H9 (cell line): ENCODE results near the gene NFKB1. TPM values are rescaled to one million over a fixed set of nuclear protein-coding genes. Genes with fewer than 3 reads are reported as not detected.

Experiments
- DNase-seq: peaks from one replicate; pipeline ENCODE4 v3.0.0-alpha.2; 2017
- H2AFZ ChIP-seq: one replicate; pipeline ENCODE4 v1.6.1; 2013; ENCODE audit warnings: mild to moderate bottlenecking, low read length, control low read depth, moderate library complexity
- H2AK5ac ChIP-seq: 2 replicates; pipeline ENCODE4 v1.6.1; 2013; ENCODE audit warnings: low read length, control low read depth, mixed read lengths; ENCODE audit not compliant: insufficient read length
- H2BK120ac ChIP-seq: one replicate; pipeline ENCODE4 v1.6.1; 2013; ENCODE audit warnings: low read depth, mild to moderate bottlenecking, low read length, control low read depth, inconsistent platforms; ENCODE audit not compliant: poor library complexity, severe bottlenecking
- H2BK12ac ChIP-seq: 2 replicates; pipeline ENCODE4 v1.6.1; 2013; ENCODE audit warnings: low read length, control low read depth, mixed read lengths, low read depth; ENCODE audit not compliant: insufficient read length
- H2BK15ac ChIP-seq: 2 replicates; pipeline ENCODE4 v1.6.1; 2013; ENCODE audit warnings: low read depth, low read length, control low read depth
- H2BK20ac ChIP-seq: one replicate; pipeline ENCODE4 v1.6.1; 2013; ENCODE audit warnings: low read depth, mild to moderate bottlenecking, low read length, control low read depth, inconsistent platforms; ENCODE audit not compliant: poor library complexity, severe bottlenecking
- H2BK5ac ChIP-seq: 2 replicates; pipeline ENCODE4 v1.6.1; 2013; ENCODE audit warnings: low read length, control low read depth, mixed read lengths; ENCODE audit not compliant: insufficient read length
- H3K14ac ChIP-seq: 2 replicates; pipeline ENCODE4 v1.6.1; 2013; ENCODE audit warnings: low read length, control low read depth; ENCODE audit not compliant: insufficient read depth
- H3K18ac ChIP-seq: 2 replicates; pipeline ENCODE4 v1.6.1; 2013; ENCODE audit warnings: low read depth, mild to moderate bottlenecking, mixed read lengths, low read length, control low read depth; ENCODE audit not compliant: insufficient read length
- H3K23ac ChIP-seq: 2 replicates; pipeline ENCODE4 v1.6.1; 2013; ENCODE audit warnings: low read length, control low read depth, mixed read lengths, low read depth; ENCODE audit not compliant: insufficient read length
- H3K23me2 ChIP-seq: 2 replicates; pipeline ENCODE4 v1.6.1; 2013; ENCODE audit warnings: low read depth, mild to moderate bottlenecking, mixed read lengths, low read length, control low read depth; ENCODE audit not compliant: insufficient read length, poor library complexity, severe bottlenecking
- H3K27ac ChIP-seq: 2 replicates; pipeline ENCODE4 v1.5.1; 2013; ENCODE audit warnings: low read length, control low read depth, mixed read lengths, low read depth; ENCODE audit not compliant: insufficient read length
- H3K27me3 ChIP-seq: 2 replicates; pipeline ENCODE4 v1.6.1; 2013; ENCODE audit warnings: low read length, control low read depth, inconsistent platforms; ENCODE audit not compliant: insufficient read depth
- H3K4ac ChIP-seq: 2 replicates; pipeline ENCODE4 v1.6.1; 2013; ENCODE audit warnings: low read depth, mild to moderate bottlenecking, control low read depth, inconsistent platforms, low read length, moderate library complexity
- H3K4me1 ChIP-seq: 2 replicates; pipeline ENCODE4 v1.6.1; 2013; ENCODE audit warnings: low read length, control low read depth, inconsistent platforms; ENCODE audit not compliant: insufficient read depth
- H3K4me2 ChIP-seq: 2 replicates; pipeline ENCODE4 v1.6.1; 2013; ENCODE audit warnings: low read length, control low read depth, mixed read lengths; ENCODE audit not compliant: insufficient read length, insufficient read depth
- H3K56ac ChIP-seq: 2 replicates; pipeline ENCODE4 v1.6.1; 2013; ENCODE audit warnings: low read depth, mild to moderate bottlenecking, mixed read lengths, low read length, control low read depth; ENCODE audit not compliant: insufficient read length
- H3K79me1 ChIP-seq: 2 replicates; pipeline ENCODE4 v1.6.1; 2013; ENCODE audit warnings: low read depth, mild to moderate bottlenecking, moderate library complexity, low read length, control low read depth, inconsistent platforms; ENCODE audit not compliant: insufficient read depth, poor library complexity, severe bottlenecking
- H3K79me2 ChIP-seq: 2 replicates; pipeline ENCODE4 v1.6.1; 2013; ENCODE audit warnings: low read length, control low read depth, inconsistent platforms; ENCODE audit not compliant: insufficient read depth
- H3K9ac ChIP-seq: 2 replicates; pipeline ENCODE4 v1.6.1; 2013; ENCODE audit warnings: low read length, control low read depth, mixed read lengths; ENCODE audit not compliant: insufficient read length; ENCODE audit errors: extremely low read depth
- H3K9me3 ChIP-seq: one replicate; pipeline ENCODE4 v1.6.1; 2013; ENCODE audit warnings: low read depth, low read length, inconsistent platforms; ENCODE audit not compliant: control insufficient read depth
- H3T11ph ChIP-seq: one replicate; pipeline ENCODE4 v1.6.1; 2013; ENCODE audit warnings: mild to moderate bottlenecking, low read length, control low read depth, inconsistent platforms
- H4K20me1 ChIP-seq: one replicate; pipeline ENCODE4 v1.6.1; 2013; ENCODE audit not compliant: control insufficient read depth, insufficient read length, insufficient read depth
- H4K5ac ChIP-seq: 2 replicates; pipeline ENCODE4 v1.6.1; 2013; ENCODE audit warnings: low read depth, mild to moderate bottlenecking, mixed read lengths, low read length, control low read depth; ENCODE audit not compliant: insufficient read length
- H4K8ac ChIP-seq: replicated peaks from 2 replicates; pipeline ENCODE4 v1.6.1; 2013; ENCODE audit warnings: low read length, control low read depth, mixed read lengths, low read depth; ENCODE audit not compliant: insufficient read length
- H4K91ac ChIP-seq: 2 replicates; pipeline ENCODE4 v1.6.1; 2013; ENCODE audit warnings: low read depth, mild to moderate bottlenecking, moderate library complexity, mixed read lengths, low read length, control low read depth; ENCODE audit not compliant: insufficient read length
- H3K27ac Mint-ChIP-seq, 3 experiments: 2 replicates in 2 of 3; 3 replicates in 1 of 3; pipeline ENCODE4 v1.8.0; 2020 to 2021; ENCODE audit warnings: mixed read lengths in 3 of 3, mild to moderate bottlenecking in 1 of 3, moderate library complexity in 1 of 3
- H3K27me3 Mint-ChIP-seq: 2 replicates; pipeline ENCODE4 v1.8.0; 2021; ENCODE audit warnings: low read depth, mild to moderate bottlenecking, moderate library complexity, mixed read lengths
- H3K36me3 Mint-ChIP-seq, 3 experiments: 2 replicates in 2 of 3; 3 replicates in 1 of 3; pipeline ENCODE4 v1.8.0; 2020 to 2021; ENCODE audit warnings: low read depth in 3 of 3, mixed read lengths in 3 of 3; ENCODE audit not compliant: insufficient read depth in 1 of 3
- H3K4me1 Mint-ChIP-seq, 2 experiments: 2 replicates each; pipeline ENCODE4 v1.8.0; 2020; ENCODE audit warnings: mixed read lengths in 2 of 2
- H3K4me3 Mint-ChIP-seq, 2 experiments: 2 replicates in 1 of 2; 3 replicates in 1 of 2; pipeline ENCODE4 v1.8.0; 2020 to 2021; ENCODE audit warnings: mild to moderate bottlenecking in 2 of 2, mixed read lengths in 2 of 2, moderate library complexity in 1 of 2
- H3K9me3 Mint-ChIP-seq, 2 experiments: 2 replicates in 1 of 2; 3 replicates in 1 of 2; pipeline ENCODE4 v1.8.0; 2020; ENCODE audit warnings: mild to moderate bottlenecking in 2 of 2, mixed read lengths in 2 of 2, moderate library complexity in 1 of 2
- CTCF ChIP-seq: fragments of 200-600 bp; sonication (generic); conservative IDR thresholded peaks from 3 replicates; pipeline ENCODE4 v1.8.0; 2021; ENCODE audit warnings: antibody characterized with exemption, mild to moderate bottlenecking
- WGBS: extraction: QIAGEN DNeasy Blood & Tissue Kit; methylation state at CpG from one replicate; pipeline ENCODE4 v1.1.7; 2013; ENCODE audit warnings: missing lambda C conversion rate, low lambda C conversion rate, mixed read lengths; ENCODE audit not compliant: insufficient read length; ENCODE audit errors: extremely low coverage; 5-methylcytosine and 5-hydroxymethylcytosine counted together
- total RNA-seq: library from RNA; stranded (reverse); gene quantifications from 2 replicates; pipeline ENCODE4 v1.2.1, GENCODE V29; 2021

Gene NFKB1
- total RNA-seq, 1 experiment from 2014 or later = 5.7 TPM

GRCh38 chr4:102535398-102536082 is 34.4 kb downstream of the NFKB1 start:
- no peak overlapping the region for H2AFZ ChIP-seq
- no peaks in the 10 kb centered on the region for H3K9me3 Mint-ChIP-seq
- no peaks in the 10 kb centered on the region for H3K23me2 ChIP-seq

More at GRCh38 chr4:102535398-102536082, 34.4 kb downstream of the NFKB1 start:
- no peaks in the 10 kb centered on the region for H3K4me1 Mint-ChIP-seq
- no peak overlapping the region for H3K4me2 ChIP-seq
- no peaks in the 10 kb centered on the region for H3K79me1 ChIP-seq
- no peak overlapping the region for H2BK5ac ChIP-seq
- no peaks in the 10 kb centered on the region for H3K79me2 ChIP-seq
- H3K27ac Mint-ChIP-seq = no peak overlapping the region
- no peak overlapping the region for H2BK20ac ChIP-seq
- H2BK15ac ChIP-seq = no peak overlapping the region
- H3K18ac ChIP-seq = no peak overlapping the region
- H4K20me1 ChIP-seq = no peaks in the 10 kb centered on the region
- H3K9ac ChIP-seq = no peak overlapping the region
- no peak overlapping the region for H2BK120ac ChIP-seq
- no peak overlapping the region for H3K4me3 Mint-ChIP-seq
- no peak overlapping the region for H3K56ac ChIP-seq
- H3K9me3 ChIP-seq = no peaks in the 10 kb centered on the region
- WGBS = no CpG with 5 or more reads among the region's 4 CpGs
- H2AK5ac ChIP-seq = no peak overlapping the region
- no peak overlapping the region for H3T11ph ChIP-seq
- H3K4me1 ChIP-seq = no peaks in the 10 kb centered on the region
- TF ChIP-seq CTCF = no peak
- no peak overlapping the region for H3K14ac ChIP-seq
- DNase-seq = no peak
- no peaks in the 10 kb centered on the region for H3K36me3 Mint-ChIP-seq
- H4K5ac ChIP-seq = no peak overlapping the region
- no peak overlapping the region for H3K4ac ChIP-seq
- H2BK12ac ChIP-seq = no peak overlapping the region
- no peak overlapping the region for H3K27ac ChIP-seq
- H4K8ac ChIP-seq = no peak overlapping the region
- H3K27me3 Mint-ChIP-seq = no peaks in the 10 kb centered on the region
- H3K23ac ChIP-seq = no peak overlapping the region
- H4K91ac ChIP-seq = no peak overlapping the region
- no peaks in the 10 kb centered on the region for H3K27me3 ChIP-seq
